22Rv1 (cell line): ENCODE data around the gene FPR1.

ENCODE experiments used
- H3K27ac ChIP-seq: fragments of 450-650 bp; 2 replicates; pipeline ENCODE4 v1.5.1; 2017
- CTCF ChIP-seq: fragments of 450-650 bp; IDR thresholded peaks from 2 replicates; pipeline ENCODE4 v1.5.1; 2017; ENCODE audit warnings: mild to moderate bottlenecking
- ZFX ChIP-seq: fragments of 450-650 bp; IDR thresholded peaks from 2 replicates; pipeline ENCODE4 v1.6.1; 2017; ENCODE audit warnings: antibody characterized with exemption, borderline replicate concordance

Gene FPR1, protein sequence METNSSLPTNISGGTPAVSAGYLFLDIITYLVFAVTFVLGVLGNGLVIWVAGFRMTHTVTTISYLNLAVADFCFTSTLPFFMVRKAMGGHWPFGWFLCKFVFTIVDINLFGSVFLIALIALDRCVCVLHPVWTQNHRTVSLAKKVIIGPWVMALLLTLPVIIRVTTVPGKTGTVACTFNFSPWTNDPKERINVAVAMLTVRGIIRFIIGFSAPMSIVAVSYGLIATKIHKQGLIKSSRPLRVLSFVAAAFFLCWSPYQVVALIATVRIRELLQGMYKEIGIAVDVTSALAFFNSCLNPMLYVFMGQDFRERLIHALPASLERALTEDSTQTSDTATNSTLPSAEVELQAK

DNA sequence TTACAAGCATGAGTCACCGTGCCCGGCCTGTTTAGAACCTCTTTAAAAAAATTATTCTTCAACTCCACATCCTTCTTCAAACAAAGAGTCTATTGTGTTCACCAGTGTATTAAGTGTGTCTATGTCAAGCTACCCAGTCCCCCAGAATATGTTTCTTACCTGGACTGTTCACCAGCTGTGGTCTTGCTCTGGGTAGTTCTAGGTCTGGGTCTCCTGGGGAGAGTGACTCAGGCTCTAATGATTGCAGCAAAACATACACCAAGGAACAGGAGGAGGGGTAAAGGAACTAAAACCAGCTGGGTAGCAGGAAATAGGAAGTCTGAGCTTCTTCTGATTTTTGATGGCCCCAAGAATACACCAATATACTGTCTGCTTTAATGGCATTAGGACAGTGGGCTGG, at the start of gene FPR1:
TSS of gene FPR1 (minus strand) at position 224 of the 400 bp plus-strand sequence. CDS start 4,884 bp downstream, outside the sequence.
- TF ChIP-seq ZFX (no peak), CTCF (no peak)
- H3K27ac ChIP-seq: no peak within 1 kb of the TSS

- TF ChIP-seq CTCF (no peak), ZFX (no peak)
- H3K27ac ChIP-seq: no peak overlapping the region
Measured at GRCh38 chr19:51800473-51801244, 49.0 kb upstream of the FPR1 start.

DNA sequence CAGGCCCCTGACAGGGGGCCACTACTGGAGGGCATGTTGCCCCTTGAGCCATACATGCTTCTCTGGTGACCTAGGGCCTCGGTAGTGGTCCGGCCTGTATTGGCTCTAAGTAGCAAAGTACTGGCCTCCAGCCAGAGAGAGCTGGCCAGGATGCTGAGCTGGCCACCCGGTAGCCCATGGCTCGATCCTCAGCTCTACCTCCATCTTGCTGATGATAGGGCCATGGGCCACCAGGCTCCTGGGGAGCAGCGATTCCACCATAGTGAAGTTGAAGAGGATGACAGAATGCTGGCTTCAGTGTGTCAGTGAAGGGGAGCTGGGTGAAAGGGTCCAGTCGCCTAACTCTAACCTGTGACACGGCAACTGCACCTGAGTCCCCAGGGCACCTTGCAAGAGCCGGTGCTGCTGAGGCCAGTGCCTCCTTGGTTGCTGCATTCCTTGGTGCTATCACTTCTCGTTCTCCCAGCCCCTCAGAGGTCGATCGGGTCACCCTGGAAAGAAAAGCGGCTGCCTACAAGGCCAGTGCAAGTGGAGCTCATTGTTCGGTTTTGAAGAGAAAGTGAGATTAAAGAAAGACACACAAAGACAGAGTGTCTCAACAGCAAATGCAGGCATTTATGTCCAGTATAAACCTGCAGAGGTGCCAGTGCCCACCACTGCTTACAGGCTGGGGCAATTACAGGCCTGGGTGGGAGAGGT, 48.2 kb upstream of the FPR1 start:
- H3K27ac ChIP-seq: no peak overlapping the region

GRCh38 chr19:51799034-51799773, 47.5 kb upstream of the FPR1 start:
- no peak overlapping the region for H3K27ac ChIP-seq
- TF ChIP-seq ZFX: no peak
- TF ChIP-seq CTCF: no peak

More for the DNA sequence above, 48.2 kb upstream of the FPR1 start:
- TF ChIP-seq CTCF (no peak), ZFX (no peak)

- no peak for TF ChIP-seq ZFX
- TF ChIP-seq CTCF: no peak
Measured at GRCh38 chr19:51798062-51798461, 46.4 kb upstream of the FPR1 start.

GRCh38 chr19:51797480-51797879, 45.8 kb upstream of the FPR1 start:
- H3K27ac ChIP-seq: no peak overlapping the region
- no peak for TF ChIP-seq ZFX

More at GRCh38 chr19:51798062-51798461, 46.4 kb upstream of the FPR1 start:
- H3K27ac ChIP-seq: no peak overlapping the region

DNA sequence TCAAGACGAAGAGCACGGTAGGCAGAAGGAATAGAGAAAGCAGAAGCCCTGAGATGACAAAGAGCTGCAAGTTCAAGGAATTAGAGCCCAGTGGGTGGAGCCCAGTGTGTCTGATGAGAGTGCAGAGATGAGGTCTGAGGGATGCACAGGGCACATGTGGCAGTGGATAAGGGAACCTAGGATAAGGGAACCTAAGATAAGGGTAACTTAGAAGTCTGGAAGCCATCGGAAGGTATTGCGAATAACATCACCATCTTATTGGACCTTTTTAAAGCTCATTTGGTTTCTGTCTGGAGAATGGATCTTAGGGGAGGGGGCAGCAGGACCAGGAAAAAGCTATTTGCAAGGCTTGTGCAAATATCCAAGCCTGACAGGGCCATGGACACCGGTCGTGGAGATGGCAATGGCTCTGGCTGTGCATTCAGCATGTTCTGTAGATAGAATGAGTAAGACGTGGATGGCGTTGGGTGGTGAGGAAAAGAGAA, 44.6 kb upstream of the FPR1 start:
- TF ChIP-seq ZFX: no peak
- TF ChIP-seq CTCF: no peak
- no peak overlapping the region for H3K27ac ChIP-seq
